Neural progenitor cell (in vitro differentiated cells): ENCODE data around the gene SLC9A3.

Experiments used
- CTCF ChIP-seq: fragments of 200-600 bp; sonication (generic); IDR thresholded peaks from 2 replicates; pipeline ENCODE4 v1.5.1; 2017; ENCODE audit warnings: antibody characterized with exemption, mild to moderate bottlenecking
- EZH2 ChIP-seq: fragments of 200-600 bp; sonication (generic); IDR thresholded peaks from 2 replicates; pipeline ENCODE4 v1.6.1; 2017; ENCODE audit warnings: antibody characterized with exemption, mild to moderate bottlenecking, moderate library complexity
- EZH2phosphoT487 ChIP-seq: fragments of 200-600 bp; sonication (generic); IDR thresholded peaks from 2 replicates; pipeline ENCODE4 v1.6.1; 2017; ENCODE audit warnings: antibody characterized with exemption

GRCh38 chr5:481347-481746 lies 42.9 kb downstream of the SLC9A3 start:
- TF ChIP-seq CTCF, result no peak
- TF ChIP-seq EZH2, result no peak
- TF ChIP-seq EZH2phosphoT487, result no peak
